ENCODE measurements around the gene ATG10. TPM values are rescaled to one million over a fixed set of nuclear protein-coding genes. Genes with fewer than 3 reads are reported as not detected.

Gene ATG10
- total and polyA plus RNA-seq, 2 experiments from 2014 or later, result 12.5 to 17.7 TPM

GRCh38 chr5:81936750-81937149, 35.1 kb upstream of the ATG10 start:
- Mint-ChIP-seq H3K4me1 (no peaks in the 10 kb centered on the region), H3K27ac (no peak overlapping the region), H3K9me3 (peaks cover 22% of the 10 kb centered on the region), H3K27me3 (ENCODE audit: insufficient read depth, low read depth, poor library complexity) (peaks cover 4% of the 10 kb centered on the region), H3K36me3 (ENCODE audit: low read depth) (peaks cover 11% of the 10 kb centered on the region), H3K4me3 (no peak overlapping the region)
- no peak for ATAC-seq
- Histone ChIP-seq H4K20me1 (replicated peaks; ENCODE audit: insufficient read depth) (no peaks in the 10 kb centered on the region), H3F3A (replicated peaks; ENCODE audit: low read depth) (no peaks in the 10 kb centered on the region), H3K79me2 (replicated peaks; ENCODE audit: insufficient read depth) (no peaks in the 10 kb centered on the region), H3K4me1 (ENCODE audit: insufficient read depth) (no peaks in the 10 kb centered on the region), H3K36me3 (ENCODE audit: insufficient read depth) (no peaks in the 10 kb centered on the region), H3K4me3 (no peak overlapping the region), H3K4me2 (no peak overlapping the region), H3K9me2 (ENCODE audit: insufficient read depth) (no peaks in the 10 kb centered on the region), H3K27ac (ENCODE audit: low read depth) (no peak overlapping the region), H2AFZ (no peak overlapping the region), H3K27me3 (ENCODE audit: insufficient read depth) (no peaks in the 10 kb centered on the region)
- TF ChIP-seq ETS1 (IDR thresholded peaks at IDR 0.05) (no peak), NANOG (IDR thresholded peaks at IDR 0.05; ENCODE audit: borderline replicate concordance) (no peak), CTCF (conservative IDR thresholded peaks at IDR 0.05; ENCODE audit: low read depth in 2 of 2) (no peak), EZH2phosphoT487 (IDR thresholded peaks at IDR 0.05; ENCODE audit: unreplicated experiment) (no peak), POLR2AphosphoS5 (IDR thresholded peaks at IDR 0.05; ENCODE audit: low read depth) (no peak), ZNF331 (CRISPR knock-in tag; IDR thresholded peaks at IDR 0.05; ENCODE audit: low read depth) (no peak), REST (IDR thresholded peaks at IDR 0.05; ENCODE audit: unreplicated experiment) (no peak), CREB1 (CRISPR knock-in tag; IDR thresholded peaks at IDR 0.05; ENCODE audit: low read depth) (no peak), ZNF114 (CRISPR knock-in tag; IDR thresholded peaks at IDR 0.05) (no peak), STAT1 (IDR thresholded peaks at IDR 0.05; ENCODE audit: unreplicated experiment) (no peak), JUNB (IDR thresholded peaks at IDR 0.05; ENCODE audit: unreplicated experiment) (no peak), ZNF462 (CRISPR knock-in tag; IDR thresholded peaks at IDR 0.05) (no peak), EZH2 (IDR thresholded peaks at IDR 0.05; ENCODE audit: low read depth, unreplicated experiment) (no peak)
- no peak for DNase-seq (ENCODE audit: low spot score)
